GM20431 (cell line): ENCODE data around the gene ZNF678.
"Not testable (repeated sequence)": the region's sequence is repeated elsewhere in the genome, so short reads cannot be mapped to it uniquely, and the experiment has no call there.

Experiments
- in situ Hi-C: fragments of 300-500 bp; cut with MseI, MboI; formaldehyde crosslinking; loops from one replicate; pipeline ENCODE4 v1.15.0; 2020; ENCODE audit warnings: low sequenced_read_pairs; ENCODE audit not compliant: unreplicated experiment

ZNF678 gene

DNA sequence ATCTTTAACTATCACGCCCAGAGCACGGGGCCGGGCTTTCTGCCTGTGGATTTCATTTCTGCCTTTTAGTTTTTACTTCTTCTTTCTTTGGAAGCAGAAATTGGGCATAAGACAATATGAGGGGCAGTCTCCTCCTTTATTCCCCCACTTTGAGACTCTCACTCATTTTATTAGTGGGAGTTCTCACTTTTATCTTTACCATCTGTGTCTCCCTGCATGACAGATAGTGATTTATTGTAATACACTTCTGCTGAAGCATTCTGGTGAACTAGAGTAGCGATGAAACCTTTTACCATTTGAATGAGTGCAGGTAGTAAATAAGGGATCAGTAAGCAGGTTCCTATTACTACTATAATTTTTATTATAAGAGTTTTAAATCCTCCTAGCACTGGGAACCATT lies 26.4 kb downstream of the ZNF678 start:
- in situ Hi-C loops, result not testable (repeated sequence)

DNA sequence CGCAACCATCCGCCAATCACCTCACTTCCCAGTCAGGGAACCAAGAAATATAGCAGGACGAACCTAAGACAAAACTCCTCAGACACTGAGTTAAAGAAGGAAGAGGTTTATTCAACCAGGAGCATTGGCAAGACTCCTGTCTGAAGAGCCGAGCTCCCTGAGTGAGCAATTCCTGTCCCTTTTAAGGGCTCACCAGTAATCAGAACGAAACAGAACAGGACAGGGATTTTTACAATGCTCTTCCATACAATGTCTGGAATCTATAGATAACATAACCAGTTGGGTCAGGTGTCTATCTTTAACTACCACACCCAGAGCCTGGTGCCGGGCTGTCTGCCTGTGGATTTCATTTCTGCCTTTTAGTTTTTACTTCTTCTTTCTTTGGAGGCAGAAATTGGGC lies 32.9 kb downstream of the ZNF678 start:
- in situ Hi-C loops, result not testable (repeated sequence)

DNA sequence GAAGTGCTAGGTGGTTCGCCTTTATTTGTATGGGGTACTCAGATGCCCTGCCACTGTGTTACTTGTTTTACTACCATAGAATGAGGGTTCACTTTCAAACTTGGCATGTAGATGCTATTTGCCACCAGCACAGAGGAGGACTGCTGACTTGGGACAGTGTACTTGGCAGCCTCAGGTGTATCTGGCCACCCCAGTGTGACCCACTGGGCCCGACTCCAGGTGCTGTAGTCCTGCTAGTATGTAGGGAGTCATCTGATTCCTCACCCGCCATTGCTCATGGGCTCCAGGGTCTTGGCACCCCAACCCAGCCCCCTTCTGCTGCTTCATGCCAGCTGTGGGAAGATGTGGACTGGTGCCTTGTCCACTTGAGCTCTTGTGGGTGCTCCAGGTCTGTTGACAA lies 40.0 kb downstream of the ZNF678 start:
- in situ Hi-C loops, result no loop called here

DNA sequence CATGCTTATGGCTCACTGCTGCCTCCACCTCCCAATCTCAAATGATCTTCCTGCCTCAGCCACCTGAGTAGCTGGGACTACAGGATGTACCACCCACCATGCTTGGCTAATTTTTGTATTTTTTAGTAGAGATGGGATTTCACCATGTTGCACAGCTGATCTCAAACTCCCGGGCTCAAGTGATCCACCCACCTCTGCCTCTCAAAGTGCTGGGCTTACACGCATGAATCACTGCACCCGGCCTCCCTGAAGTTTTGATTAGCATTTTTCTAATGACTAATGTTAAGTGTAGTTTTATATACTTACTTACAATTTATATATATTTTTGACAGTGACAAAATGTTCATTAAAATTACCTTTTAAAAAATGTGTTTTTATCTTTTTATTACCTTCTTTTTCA lies 41.1 kb downstream of the ZNF678 start:
- in situ Hi-C loops, result no loop called here

DNA sequence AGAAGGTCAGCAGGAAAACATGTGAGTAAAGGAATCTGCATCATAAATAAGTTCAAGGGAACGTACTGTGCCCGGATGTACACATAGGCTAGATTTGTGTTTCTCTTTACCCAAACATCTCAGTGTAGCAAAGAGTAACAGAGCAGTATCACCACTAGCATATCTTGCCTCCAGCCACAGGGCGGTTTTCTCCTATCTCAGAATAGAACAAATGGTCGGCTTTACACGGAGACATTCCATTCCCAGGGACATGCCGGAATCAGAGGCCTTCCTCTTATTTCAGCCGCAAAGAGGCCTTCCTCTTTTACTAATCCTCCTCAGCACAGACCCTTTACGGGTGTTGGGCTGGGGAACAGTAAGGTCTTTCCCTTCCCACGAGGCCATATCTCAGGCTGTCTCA lies 42.9 kb downstream of the ZNF678 start:
- in situ Hi-C loops, result not testable (repeated sequence)

DNA sequence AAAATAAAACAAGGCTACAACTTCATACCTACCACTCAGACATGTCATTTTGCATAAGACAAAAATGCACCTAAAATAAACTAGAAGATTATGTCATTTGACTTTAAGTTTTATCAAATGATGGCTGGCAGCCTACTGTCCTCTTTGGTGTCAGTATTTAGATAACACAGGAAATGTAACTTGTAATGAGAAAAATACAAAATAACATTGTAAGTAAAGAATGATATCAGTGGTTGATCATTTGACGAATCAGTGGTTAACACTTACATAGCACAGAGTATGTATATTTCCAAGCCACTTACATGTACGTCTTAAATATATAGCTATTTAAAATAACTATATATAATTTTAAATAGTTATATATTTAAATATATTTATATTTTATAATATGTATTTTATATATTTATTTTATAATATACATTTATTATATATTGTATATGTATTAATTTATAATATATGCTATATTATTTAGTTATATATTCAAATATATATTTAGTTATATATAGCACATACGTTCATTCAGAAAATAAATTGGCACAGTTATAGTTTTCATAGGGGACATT lies 44.1 kb downstream of the ZNF678 start:
- in situ Hi-C loops, result no loop called here

DNA sequence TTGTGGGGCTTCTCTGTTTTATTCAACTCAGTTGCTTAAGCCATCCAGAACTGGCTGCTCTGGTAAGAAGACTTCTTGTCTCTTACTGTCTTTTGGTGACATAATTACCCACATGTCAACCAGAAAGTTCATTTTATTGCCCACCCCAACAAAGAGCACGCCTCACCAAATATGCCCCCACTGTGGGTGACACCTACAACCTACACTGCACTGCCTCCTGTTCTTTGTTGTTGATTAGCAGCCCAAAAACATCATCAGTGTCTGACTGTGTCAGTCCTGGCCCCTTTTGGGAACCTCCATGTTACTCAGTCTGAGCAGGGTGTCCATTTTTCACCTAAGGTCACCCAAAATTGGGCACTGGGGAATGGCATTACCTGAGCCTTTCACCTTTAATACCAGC lies 49.3 kb downstream of the ZNF678 start:
- in situ Hi-C loops, result no loop called here

DNA sequence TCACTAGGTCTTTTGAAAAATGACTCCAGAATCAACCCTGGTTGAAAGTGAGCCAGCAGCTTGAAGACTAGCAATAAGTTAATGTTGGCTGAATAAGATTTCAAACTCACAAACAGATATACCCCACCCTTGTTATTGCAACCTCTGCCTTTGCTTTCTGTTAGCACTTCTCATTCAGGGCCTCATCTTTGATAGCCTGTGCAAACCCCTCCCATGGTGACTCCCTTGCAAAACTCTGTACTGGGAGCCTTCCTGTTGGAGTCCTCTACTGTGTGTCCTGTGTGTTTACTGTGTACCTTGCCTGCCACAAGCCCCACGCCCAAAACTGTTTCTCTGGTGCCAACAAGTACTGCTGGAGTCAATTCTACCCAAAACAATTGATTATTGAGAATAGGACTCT lies 50.2 kb downstream of the ZNF678 start:
- in situ Hi-C loops, result no loop called here

DNA sequence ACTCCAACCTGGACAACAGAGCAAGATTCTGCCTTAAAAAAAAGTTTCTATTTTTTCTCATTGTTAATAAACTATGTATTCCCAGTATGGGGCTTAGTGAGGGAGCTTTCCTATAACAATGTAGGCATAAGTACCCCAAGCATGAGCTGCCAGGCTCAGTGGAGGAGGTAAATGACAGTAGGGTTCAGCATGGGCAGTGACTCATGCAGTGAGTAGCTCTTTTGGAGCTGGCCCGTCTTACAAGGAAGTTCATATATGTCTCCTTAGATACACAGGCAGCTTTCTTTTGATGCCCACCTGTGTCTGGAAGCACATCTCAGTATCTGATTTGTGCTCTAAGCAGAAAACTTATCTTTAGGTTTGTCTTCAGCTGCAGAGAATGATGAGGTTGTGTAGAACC lies 57.9 kb downstream of the ZNF678 start:
- in situ Hi-C loops, result no loop called here

DNA sequence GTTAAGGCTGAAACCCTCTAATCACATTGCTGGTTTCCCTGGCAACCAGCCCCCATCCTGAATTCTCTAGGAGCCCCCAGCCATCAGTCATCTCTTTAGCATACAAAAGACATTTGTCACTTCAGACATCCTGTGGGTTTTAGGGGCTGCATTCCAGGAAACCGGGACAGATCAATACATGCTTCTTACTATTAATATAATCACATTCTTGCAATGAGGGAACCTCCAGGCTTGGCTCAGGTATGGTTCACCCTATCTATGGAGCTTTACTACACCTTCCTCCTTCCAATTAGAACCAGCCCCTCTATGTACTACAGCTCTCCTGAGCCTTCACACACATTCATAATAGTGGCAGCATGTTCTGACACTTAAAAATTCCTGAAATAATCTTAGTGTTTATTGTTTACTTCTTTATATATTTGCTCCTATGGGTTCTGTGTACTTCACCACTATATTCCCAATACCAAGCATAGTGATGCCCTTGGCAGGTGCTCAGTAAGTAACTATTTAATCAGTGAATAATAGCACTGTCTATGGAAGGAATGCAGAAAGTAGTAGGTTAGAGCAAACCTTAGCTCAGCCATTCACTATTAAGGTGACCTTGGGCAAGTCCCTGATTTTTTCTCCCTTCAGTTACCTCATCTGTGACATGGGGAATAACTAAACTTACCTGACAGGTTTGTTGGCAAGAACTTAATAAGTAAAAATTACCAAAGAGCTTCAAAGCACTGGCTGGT lies 59.6 kb downstream of the ZNF678 start:
- in situ Hi-C loops, result no loop called here

DNA sequence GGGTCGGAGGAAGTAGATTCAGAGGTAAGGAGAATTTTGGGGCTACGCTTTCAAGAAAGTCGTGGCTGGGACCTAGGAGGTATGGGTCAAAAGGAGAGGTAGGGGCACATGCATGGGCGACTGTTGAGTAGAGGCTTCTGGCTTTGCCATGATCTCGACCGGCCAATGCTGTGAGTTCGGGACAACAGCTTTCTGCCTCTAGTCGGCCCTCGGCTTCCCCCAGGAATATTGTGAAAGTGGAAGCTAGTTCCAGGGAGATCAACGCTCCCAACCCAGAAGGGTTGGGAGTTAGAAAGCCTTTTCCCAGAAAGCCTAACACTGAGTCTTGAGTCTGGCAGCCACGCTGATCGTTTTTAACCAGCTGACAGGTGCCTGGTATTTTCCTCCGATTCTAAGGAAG lies 69.0 kb downstream of the ZNF678 start:
- in situ Hi-C loops, result no loop called here

DNA sequence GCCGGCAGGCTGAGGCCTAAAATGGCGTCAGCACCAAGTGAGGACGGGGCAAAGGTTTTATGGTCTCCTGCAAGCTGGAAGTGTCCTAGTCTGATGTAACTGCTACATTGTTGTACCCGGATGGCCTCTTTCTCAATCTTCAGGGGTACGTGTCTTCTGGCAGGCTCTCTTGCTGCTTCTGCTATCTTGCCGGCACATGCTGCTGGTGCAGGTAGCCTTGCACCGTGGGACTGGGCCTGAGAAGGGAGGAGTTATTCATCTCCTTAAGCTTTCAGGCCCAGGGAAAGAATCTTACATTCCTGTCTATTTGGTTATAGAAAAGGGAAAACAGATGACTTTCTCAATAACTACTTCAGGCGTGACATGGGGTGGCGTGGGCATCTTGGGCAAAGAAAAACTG lies 72.2 kb downstream of the ZNF678 start:
- in situ Hi-C loops, result no loop called here

DNA sequence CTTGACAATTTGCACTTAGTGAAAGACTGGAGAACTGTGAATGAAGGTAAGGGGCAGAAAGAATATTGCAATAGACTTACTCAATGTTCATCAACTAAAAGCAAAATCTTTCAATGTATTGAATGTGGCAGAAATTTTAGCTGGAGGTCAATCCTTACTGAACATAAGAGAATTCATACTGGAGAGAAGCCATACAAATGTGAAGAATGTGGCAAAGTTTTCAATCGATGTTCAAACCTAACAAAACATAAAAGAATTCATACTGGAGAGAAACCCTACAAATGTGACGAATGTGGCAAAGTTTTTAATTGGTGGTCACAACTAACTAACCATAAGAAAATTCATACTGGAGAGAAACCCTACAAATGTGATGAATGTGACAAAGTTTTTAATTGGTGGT lies 91.1 kb downstream of the ZNF678 start:
- in situ Hi-C loops, result no loop called here

DNA sequence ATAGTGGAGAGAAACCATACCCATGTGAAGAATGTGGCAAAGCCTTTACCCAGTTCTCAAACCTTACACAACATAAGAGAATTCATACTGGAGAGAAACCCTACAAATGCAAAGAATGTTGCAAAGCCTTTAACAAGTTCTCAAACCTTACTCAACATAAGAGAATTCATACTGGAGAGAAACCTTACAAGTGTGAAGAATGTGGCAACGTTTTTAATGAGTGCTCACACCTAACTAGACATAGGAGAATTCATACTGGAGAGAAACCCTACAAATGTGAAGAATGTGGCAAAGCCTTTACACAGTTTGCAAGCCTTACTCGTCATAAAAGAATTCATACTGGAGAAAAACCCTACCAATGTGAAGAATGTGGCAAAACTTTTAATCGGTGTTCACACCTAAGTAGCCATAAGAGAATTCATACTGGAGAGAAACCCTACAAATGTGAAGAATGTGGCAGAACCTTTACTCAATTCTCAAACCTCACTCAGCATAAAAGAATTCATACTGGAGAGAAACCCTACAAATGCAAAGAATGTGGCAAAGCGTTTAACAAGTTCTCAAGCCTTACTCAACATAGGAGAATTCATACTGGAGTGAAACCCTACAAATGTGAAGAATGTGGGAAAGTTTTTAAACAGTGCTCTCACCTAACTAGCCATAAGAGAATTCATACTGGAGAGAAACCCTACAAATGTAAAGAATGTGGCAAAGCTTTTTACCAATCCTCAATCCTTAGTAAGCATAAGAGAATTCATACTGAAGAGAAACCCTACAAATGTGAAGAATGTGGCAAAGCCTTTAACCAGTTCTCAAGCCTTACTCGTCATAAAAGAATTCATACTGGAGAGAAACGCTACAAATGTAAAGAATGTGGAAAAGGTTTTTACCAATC lies 91.7 kb downstream of the ZNF678 start:
- in situ Hi-C loops, result no loop called here

DNA sequence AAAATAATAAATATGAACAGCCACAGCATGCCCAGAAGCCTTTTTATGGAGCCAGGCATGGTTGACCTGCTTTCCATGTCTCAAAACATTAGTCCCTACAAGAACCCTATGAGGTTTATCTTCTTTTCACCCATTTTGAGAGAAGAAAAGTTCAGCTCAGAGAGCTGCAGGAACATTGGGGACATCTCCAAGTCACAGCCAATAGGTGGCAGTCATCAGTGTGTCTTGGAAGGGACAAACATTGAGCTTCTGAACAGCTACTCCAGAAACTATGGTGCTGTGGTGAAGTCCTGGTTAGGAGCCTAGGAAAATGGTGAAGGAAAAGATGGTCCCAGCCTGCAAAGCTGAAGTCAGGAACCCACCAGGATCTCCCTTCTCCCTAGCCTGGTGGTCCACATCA lies 98.1 kb downstream of the ZNF678 start:
- in situ Hi-C loops, result no loop called here

DNA sequence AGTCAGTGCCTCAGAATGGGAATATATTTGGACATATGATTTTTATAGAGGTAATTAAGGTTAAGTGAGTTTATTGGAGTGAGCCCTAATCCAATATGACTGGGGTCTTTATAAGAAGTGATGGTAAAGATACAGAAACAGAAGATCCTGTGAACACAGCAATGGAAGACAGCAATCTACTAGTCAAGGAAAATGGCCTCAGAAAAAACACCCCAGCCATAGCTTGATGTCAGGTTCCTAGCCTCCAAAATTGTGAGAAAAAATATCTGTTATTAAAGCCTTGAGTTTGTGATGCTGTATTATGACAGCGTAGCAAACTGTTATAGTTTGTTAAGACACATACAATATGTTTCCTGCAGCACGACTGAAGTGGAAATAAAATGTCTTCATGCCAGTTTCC lies 99.6 kb downstream of the ZNF678 start:
- in situ Hi-C loops, result no loop called here

DNA sequence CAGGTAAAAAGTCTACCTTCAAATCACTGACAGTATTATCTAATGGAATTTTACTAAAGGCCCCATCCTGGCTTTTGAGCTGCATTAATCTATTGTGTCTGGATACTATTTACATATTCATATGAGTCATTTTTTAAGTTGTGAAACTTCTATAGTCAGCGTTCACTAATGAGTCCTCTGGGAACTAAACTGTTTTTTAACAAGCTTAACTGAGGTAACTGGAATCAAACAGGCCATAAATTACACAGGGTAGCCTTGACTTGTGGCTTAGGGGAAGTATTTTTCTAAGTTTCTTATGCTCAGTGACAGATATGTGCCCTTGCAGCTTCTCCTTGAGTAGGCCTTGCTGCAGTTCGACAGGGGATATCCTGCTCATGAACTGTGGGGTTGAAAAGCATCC lies 102.9 kb downstream of the ZNF678 start:
- in situ Hi-C loops, result no loop called here

DNA sequence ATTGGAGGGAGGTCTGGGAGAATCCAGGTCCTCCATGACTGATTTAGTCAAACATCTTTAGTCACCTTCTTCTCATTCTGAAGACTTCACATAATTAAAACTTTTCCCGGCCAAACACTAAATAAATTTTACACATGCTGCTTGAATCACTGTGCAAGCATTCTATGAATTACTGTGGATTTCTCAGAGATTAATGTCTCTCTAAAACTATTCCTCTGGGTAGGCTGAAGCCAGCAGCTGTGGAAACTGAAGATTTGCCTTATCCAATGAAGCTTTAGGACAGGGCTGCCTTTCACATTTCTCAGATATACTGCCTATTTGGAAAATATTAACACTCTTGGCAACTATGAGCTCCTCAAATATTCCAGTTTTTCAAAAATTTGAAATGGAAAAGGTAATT lies 110.1 kb downstream of the ZNF678 start:
- in situ Hi-C loops, result no loop called here

DNA sequence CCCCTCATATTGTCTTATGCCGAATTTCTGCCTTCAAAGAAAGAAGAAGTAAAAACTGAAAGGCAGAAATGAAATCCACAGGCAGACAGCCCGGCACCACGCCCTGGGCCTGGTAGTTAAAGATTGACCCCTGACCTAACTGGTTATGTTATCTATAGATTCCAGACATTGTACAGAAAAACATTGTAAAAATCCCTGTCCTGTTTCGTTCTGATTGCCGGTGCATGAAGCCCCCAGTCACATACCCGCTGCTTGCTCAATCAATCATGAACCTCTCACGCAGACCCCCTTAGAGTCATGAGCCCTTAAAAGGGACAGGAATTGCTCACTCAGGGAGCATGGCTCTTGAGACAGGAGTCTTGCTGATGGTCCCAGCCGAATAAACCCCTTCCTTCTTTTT lies 122.5 kb downstream of the ZNF678 start:
- in situ Hi-C loops, result no loop called here

DNA sequence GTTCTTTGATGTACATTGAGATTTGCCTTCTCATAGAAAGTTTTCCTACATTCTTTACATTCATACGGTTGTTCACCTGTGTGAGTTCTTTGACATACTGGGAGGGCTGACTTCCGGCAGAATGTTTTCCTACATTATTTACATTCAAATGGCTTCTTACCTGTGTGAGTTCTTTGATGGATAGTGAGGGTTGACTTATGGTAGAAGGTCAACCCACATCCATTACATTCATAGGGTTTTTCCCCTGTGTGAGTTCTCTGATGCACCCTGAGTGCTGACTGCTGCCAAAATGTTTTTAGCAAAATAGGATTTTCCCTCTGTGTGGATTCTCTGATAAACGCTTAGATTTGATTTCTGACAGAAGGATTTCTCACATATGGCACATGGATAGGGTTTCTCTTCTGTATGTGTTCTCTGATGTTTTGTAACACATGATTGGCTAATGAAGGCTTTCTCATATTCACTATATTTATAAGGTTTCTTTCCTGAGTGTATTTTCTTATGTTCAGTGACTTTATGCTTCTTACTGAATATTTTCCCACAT lies 134.0 kb downstream of the ZNF678 start:
- in situ Hi-C loops, result no loop called here

DNA sequence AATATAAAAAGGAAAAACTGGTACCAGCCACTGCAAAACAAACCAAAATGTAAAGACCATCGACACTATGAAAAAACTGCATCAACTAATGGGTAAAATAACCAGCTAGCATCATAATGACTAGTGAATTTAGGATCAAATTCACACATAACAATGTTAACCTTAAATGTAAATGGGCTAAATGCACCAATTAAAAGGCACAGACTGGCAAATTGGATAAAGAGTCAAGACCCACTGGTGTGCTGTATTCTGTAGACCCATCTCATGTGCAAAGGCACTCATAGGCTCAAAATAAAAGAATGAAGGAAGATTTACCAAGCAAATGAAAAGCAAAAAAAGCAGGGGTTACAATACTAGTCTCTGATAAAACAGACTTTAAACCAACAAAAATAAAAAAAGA lies 138.3 kb downstream of the ZNF678 start:
- in situ Hi-C loops, result not testable (repeated sequence)
